Prostate gland (tissue), 2 donors: Measurements from ENCODE around the gene VDAC1. TPM values are rescaled to one million over a fixed set of nuclear protein-coding genes. Genes with fewer than 3 reads are reported as not detected.

Experiments used
- DNase-seq: peaks from one replicate; pipeline ENCODE4 v3.0.0-alpha.2; 2019; ENCODE audit warnings: low spot score
- H3K27ac ChIP-seq, 2 donors: fragments of 200-600 bp; sonication (generic); 2 replicates each; pipeline ENCODE4 v1.5.1; 2017 to 2019
- H3K27me3 ChIP-seq: fragments of 200-600 bp; sonication (generic); replicated peaks from 2 replicates; pipeline ENCODE4 v1.5.1; 2019; ENCODE audit not compliant: insufficient read depth
- H3K36me3 ChIP-seq, 2 donors: fragments of 200-600 bp; sonication (generic); 1 replicate in 1 of 2; 2 replicates in 1 of 2; pipeline versions ENCODE4 v1.5.1 to v1.8.1; 2017 to 2019
- H3K4me1 ChIP-seq: fragments of 200-600 bp; sonication (generic); replicated peaks from 2 replicates; pipeline ENCODE4 v1.5.1; 2019
- H3K4me3 ChIP-seq, 2 donors: fragments of 200-600 bp; sonication (generic); 2 replicates each; pipeline ENCODE4 v1.5.1; 2017 to 2019
- H3K9me3 ChIP-seq: fragments of 200-600 bp; sonication (generic); 2 replicates; pipeline ENCODE4 v1.5.1; 2017
- POLR2A ChIP-seq: fragments of 450-650 bp; IDR thresholded peaks from one replicate; pipeline ENCODE4 v1.6.1; 2016; ENCODE audit warnings: antibody characterized with exemption, mild to moderate bottlenecking
- POLR2AphosphoS5 ChIP-seq: sonication (generic); formaldehyde crosslinking; IDR thresholded peaks from one replicate; pipeline ENCODE4 v1.6.1; 2017; ENCODE audit warnings: antibody characterized with exemption
- WGBS: methylation state at CpG from one replicate; pipeline ENCODE4 v1.1.5; 2018; 5-methylcytosine and 5-hydroxymethylcytosine counted together
- intact Hi-C: fragments of 100-400 bp; cut with DNase I; formaldehyde crosslinking; loops from one replicate; pipeline ENCODE4 v1.14.2; 2022
- total RNA-seq, 2 donors: library from RNA; depleted of rRNA; stranded (reverse); fragments of >200 nt; gene quantifications; one replicate each; pipeline ENCODE4 v1.1.0, GENCODE V29; 2016
- TF ChIP-seq, protein P1 (sequence below), 4 experiments: fragments of 200-600 bp in 2 of 4; fragments of 450-650 bp in 2 of 4; sonication (generic) in 2 of 4; IDR thresholded peaks; 1 replicate in 3 of 4; 2 replicates in 1 of 4; pipeline ENCODE4 v1.5.1; 2016 to 2019; ENCODE audit warnings: antibody characterized with exemption in 4 of 4, mild to moderate bottlenecking in 2 of 4, moderate library complexity in 2 of 4

Gene VDAC1
- total RNA-seq, 2 donors from 2014 or later: 142 to 143 TPM

DNA sequence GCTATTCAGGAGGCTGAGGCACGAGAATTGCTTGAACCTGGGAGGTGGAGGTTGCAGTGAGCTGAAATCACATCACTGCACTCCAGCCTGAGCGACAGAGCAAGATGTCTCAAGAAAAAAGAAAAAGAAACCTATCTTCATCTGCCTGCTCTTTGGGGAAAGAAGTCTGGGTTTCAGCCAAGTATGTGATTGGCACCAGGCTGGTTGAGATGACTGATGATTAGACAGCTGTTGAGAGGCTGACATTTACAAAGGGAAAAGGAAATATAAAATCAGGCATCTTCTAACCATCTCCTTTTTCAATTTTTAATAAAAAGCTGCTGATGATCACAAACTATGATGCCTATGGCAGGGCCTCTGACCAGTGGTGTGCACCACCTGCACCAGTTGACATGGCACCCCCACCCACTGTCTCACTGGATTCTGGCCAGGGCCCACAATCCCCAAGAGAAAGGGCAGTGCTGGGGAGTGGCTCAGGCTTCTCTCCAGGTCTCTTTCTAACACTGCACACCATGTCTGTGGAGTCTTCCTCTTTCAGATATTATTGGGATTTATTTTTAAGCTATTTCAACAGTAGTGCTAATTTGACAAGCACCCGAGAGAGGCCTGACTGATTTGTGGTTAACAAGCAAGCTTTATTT, 19.1 kb downstream of the VDAC1 start:
- no peak for DNase-seq
- TF ChIP-seq, protein P1, sequence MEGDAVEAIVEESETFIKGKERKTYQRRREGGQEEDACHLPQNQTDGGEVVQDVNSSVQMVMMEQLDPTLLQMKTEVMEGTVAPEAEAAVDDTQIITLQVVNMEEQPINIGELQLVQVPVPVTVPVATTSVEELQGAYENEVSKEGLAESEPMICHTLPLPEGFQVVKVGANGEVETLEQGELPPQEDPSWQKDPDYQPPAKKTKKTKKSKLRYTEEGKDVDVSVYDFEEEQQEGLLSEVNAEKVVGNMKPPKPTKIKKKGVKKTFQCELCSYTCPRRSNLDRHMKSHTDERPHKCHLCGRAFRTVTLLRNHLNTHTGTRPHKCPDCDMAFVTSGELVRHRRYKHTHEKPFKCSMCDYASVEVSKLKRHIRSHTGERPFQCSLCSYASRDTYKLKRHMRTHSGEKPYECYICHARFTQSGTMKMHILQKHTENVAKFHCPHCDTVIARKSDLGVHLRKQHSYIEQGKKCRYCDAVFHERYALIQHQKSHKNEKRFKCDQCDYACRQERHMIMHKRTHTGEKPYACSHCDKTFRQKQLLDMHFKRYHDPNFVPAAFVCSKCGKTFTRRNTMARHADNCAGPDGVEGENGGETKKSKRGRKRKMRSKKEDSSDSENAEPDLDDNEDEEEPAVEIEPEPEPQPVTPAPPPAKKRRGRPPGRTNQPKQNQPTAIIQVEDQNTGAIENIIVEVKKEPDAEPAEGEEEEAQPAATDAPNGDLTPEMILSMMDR (IDR thresholded peaks at IDR 0.05): no peak
- no peak for TF ChIP-seq POLR2A
- TF ChIP-seq POLR2AphosphoS5: no peak
- WGBS: 88% methylated on average over 3 of the region's 3 CpGs
- Histone ChIP-seq H3K27me3 (no peaks in the 10 kb centered on the region), H3K27ac (no peak overlapping the region), H3K4me1 (no peaks in the 10 kb centered on the region), H3K9me3 (no peaks in the 10 kb centered on the region), H3K36me3 (peaks cover 0 to 9% of the 10 kb centered on the region in 2 donors), H3K4me3 (no peak overlapping the region)
- intact Hi-C loops: no loop called here

DNA sequence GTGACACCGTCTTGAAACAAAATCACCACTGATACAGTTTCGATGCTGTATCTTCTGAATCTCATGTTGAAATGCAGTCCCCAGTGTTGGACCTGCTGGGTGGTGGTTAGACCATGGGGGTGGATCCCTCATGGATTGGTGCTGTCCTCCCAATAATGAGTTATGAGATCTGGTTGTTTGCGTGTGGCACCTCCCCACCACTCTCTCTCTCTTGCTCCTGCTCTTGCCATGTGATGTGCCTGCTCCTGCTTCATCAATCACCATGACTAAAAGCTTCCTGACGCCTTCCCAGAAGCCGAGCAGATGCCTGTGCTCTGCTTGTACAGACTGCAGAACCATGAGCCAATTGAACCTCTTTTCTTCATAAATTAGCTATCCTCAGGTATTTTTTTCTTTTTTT, 21.1 kb downstream of the VDAC1 start:
- no peak overlapping the region for H3K4me3 ChIP-seq
- H3K27me3 ChIP-seq: no peaks in the 10 kb centered on the region
- H3K27ac ChIP-seq: no peak overlapping the region
- 89% methylated on average over 5 of the region's 5 CpGs for WGBS
- no peak for TF ChIP-seq POLR2A
- TF ChIP-seq, protein P1 (IDR thresholded peaks at IDR 0.05): no peak
- no peak for TF ChIP-seq POLR2AphosphoS5
- no peak for DNase-seq
- peaks cover 0 to 8% of the 10 kb centered on the region in 2 donors for H3K36me3 ChIP-seq
- intact Hi-C loops: no loop called here
- no peaks in the 10 kb centered on the region for H3K9me3 ChIP-seq
- H3K4me1 ChIP-seq: no peaks in the 10 kb centered on the region

DNA sequence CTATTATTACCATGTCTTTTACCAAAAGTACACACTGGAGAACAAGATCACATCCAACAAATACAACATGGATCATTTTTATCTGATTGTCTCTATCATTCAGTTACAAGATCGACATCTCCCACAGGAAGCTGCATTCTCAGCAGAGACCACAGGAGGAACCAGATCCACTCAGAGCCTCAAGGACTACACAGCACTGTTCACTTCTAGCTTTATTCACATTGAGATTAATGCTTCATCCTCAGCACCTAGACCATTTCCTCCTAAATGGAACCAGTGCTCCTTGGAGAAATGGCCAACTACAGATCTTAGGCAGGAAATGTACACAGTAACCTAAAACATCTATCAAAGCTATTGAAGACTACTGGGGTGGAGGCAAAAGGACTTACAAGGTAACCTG, 23.1 kb downstream of the VDAC1 start:
- no peaks in the 10 kb centered on the region for H3K36me3 ChIP-seq
- DNase-seq: no peak
- 21% methylated on average over 1 of the region's 1 CpG for WGBS
- H3K4me3 ChIP-seq: no peak overlapping the region
- H3K9me3 ChIP-seq: no peaks in the 10 kb centered on the region
- intact Hi-C loops: no loop called here
- TF ChIP-seq POLR2A: no peak
- TF ChIP-seq, protein P1 (IDR thresholded peaks at IDR 0.05): no peak
- no peak for TF ChIP-seq POLR2AphosphoS5
- H3K4me1 ChIP-seq: no peaks in the 10 kb centered on the region
- H3K27ac ChIP-seq: no peak overlapping the region
- no peaks in the 10 kb centered on the region for H3K27me3 ChIP-seq

DNA sequence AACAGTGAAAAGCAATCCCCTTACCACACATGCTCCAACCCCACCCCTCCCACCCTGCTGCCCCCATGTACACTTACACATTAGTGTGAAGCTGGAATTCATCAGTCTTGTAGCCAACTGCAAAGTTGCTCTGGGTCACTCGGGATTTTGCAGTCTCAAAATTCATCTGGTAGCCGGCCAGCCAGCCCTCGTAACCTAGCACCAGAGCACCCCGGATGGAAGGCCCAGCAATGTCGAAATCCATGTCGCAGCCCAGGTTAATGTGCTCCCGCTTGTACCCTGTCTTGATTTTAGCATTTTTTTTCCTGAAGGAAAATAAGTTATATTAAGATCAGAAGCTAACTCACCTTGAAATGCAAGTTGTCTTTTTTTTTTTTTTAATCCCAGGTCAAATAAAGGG, 24.1 kb downstream of the VDAC1 start:
- Histone ChIP-seq H3K4me3 (no peak overlapping the region), H3K9me3 (no peaks in the 10 kb centered on the region), H3K4me1 (no peaks in the 10 kb centered on the region), H3K27me3 (no peaks in the 10 kb centered on the region), H3K27ac (no peak overlapping the region), H3K36me3 (no peaks in the 10 kb centered on the region)
- 80% methylated on average over 7 of the region's 7 CpGs for WGBS
- intact Hi-C loops: no loop called here
- DNase-seq: no peak
- TF ChIP-seq, protein P1 (IDR thresholded peaks at IDR 0.05): no peak
- TF ChIP-seq POLR2A: no peak
- TF ChIP-seq POLR2AphosphoS5: no peak

DNA sequence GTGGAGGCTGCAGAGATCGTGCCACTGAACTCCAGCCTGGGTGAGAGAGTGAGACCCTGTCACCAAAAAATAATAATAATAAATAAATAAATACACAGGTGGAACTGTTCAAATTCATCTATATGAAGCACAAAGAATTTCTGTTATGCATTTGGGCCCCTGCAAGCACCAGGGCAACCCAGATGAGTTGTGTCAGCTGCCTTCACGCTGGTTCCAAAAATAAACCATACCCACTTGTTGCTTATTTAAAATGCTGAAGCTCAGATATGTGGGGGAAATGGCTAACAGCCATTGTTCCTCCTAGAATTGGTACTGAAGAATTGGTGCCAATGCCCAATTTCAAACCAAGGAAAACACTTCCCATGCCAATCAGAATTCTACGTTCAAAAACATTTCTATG, 25.8 kb downstream of the VDAC1 start:
- H3K4me3 ChIP-seq: no peak overlapping the region
- no peaks in the 10 kb centered on the region for H3K4me1 ChIP-seq
- intact Hi-C loops: no loop called here
- TF ChIP-seq, protein P1 (IDR thresholded peaks at IDR 0.05): no peak
- TF ChIP-seq POLR2AphosphoS5 (no peak), POLR2A (no peak)
- no peak for DNase-seq
- H3K27ac ChIP-seq: no peak overlapping the region
- no peaks in the 10 kb centered on the region for H3K27me3 ChIP-seq
- no peaks in the 10 kb centered on the region for H3K9me3 ChIP-seq
- H3K36me3 ChIP-seq: peaks cover 0 to 9% of the 10 kb centered on the region in 2 donors
- 88% methylated on average over 3 of the region's 3 CpGs for WGBS
